Activated CD4-positive, alpha-beta T cell treated with anti-CD3 and anti-CD28 coated beads for 1 hour (primary cell): ENCODE data around the gene IRS2.

Experiments
- DNase-seq: peaks from one replicate; pipeline ENCODE4 v3.0.0-alpha.2; 2020

The IRS2 gene

GRCh38 chr13:109795011-109795410 is 8.6 kb upstream of the IRS2 start:
- no peak for DNase-seq

DNA sequence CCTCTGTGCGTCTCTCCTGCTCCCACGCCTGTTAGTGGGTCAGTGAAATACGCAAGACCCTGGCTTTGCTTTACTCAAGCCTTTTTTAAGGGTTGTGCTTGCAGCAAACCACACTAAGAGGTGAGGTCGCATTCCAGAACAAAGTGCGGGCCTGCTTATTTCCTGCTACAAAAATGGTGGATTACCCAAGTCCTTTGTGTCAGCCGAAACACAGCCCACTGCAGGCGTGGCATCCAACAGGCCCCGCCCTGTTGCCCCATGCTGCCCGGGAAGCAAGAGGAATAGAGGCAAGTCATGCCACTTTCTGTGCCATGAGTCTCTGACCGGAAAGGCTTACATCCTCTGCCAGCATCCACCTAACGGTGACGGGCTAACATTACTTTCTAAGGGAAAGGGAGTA is 7.7 kb upstream of the IRS2 start:
- no peak for DNase-seq

DNA sequence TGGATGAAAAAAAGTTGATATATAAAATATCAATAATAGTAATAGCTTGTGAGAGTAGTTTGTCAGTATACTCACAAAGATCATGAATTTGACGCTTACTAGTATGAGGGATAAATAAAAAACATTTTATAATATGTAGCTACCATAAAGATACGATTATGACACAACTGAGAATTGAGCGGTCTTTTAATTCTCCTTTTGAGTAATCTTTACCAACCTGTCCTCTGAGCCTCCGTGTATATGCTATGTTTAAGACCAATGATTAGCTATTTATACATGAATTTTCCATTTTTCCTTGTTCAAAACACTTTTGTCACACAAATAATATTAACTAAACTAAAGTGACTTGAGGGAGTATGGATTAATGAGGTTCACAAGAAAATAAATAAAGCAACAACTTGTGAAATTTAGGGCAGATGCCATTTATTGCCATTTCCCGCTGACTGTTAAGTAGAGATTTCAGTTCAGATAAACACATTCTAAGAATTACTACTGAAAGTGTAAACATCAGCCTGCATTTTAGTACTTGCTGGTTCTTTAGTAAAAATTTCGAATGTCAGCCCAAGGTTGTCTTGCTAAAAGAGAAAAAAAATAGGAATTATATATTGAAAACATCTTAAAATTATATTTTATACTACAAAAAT is 6.2 kb upstream of the IRS2 start:
- no peak for DNase-seq

DNA sequence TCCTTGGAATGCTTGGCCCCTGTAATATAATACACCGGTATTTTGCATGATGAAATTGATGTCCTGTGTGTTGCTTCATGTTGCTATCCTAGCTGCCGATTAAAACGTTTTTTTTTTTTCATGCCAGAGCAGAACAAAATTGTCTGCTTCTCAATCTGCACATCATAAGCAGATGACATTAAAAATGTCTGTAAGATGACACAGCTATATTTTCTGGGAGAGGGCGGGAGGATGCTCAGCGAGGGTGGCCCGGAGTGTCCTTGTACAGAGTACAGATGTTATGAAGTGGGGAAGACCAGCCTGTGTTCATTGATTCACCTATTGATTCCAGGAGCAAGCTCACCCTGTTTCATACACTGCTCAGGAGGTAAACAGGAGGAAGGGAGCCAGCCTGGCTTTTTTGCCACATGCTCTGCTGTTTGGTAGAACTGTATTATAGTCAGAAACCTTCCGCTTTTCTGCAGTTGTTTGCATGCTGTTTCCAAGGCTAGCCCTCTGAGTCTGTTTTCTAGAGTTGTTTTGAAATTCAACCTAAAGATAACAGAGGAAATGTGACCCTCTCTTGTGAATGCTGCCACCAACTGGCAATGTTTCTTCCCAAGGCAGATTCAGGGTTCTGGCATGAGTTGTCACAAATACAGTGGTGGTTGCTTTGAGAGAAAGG is 4.7 kb upstream of the IRS2 start:
- no peak for DNase-seq

- DNase-seq: no peak
Measured at GRCh38 chr13:109790086-109790485, 3.7 kb upstream of the IRS2 start.

DNA sequence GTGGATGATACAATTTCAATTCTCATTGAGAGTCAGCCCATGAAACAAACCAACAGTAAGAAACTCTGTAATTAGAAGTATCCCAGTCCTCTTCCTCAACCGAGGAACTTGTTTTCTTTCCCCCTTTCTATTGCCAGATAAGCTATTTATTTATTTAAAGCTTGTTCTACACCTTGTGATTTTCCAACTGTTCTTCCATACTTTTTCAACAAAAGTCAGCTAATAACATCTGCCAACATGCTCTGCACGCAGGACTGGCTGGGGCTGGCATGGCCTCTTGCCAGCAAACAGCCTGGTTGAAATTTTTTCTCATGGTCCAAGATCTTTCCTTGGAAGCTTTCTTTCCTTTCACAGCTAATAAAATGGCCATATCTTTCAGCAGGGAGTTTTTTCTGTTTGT is 2.9 kb upstream of the IRS2 start:
- DNase-seq: no peak

GRCh38 chr13:109788372-109789111 is 2.2 kb upstream of the IRS2 start:
- no peak for DNase-seq

- no peak for DNase-seq
Measured at GRCh38 chr13:109787135-109787954, 962 bp upstream of the IRS2 start.

GRCh38 chr13:109785892-109786450 is 412 bp downstream of the IRS2 start:
- no peak for DNase-seq

- DNase-seq: no peak
Measured at GRCh38 chr13:109785141-109785891, 1.1 kb downstream of the IRS2 start.

GRCh38 chr13:109784590-109785140 is 1.7 kb downstream of the IRS2 start:
- no peak for DNase-seq

DNA sequence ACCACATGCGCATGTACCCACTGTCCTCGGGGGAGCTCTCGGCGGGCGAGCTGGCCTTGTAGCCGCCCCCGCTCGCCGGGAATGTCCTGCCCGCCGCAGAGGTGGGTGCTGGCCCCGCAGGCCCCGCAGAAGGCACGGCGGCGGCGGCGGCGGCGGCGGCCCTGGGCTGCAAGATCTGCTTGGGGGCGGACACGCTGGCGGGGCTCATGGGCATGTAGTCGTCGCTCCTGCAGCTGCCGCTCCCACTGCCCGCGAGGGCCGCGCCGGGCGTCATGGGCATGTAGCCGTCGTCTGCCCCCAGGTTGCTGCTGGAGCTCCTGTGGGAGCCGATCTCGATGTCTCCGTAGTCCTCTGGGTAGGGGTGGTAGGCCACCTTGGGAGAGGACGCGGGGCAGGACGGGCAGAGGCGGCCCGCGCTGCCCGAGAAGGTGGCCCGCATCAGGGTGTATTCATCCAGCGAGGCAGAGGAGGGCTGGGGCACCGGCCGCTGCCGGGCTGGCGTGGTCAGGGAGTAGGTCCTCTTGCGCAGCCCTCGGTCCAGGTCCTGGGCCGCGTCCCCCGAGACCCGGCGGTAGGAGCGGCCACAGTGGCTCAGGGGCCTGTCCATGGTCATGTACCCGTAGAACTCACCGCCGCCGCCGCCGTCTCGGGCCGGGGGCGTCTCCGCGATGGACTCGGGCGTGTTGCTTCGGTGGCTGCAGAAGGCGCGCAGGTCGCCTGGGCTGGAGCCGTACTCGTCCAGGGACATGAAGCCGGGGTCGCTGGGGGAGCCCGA is 2.4 kb downstream of the IRS2 start:
- DNase-seq: no peak

- DNase-seq: no peak
Measured at GRCh38 chr13:109783447-109783814, 3.0 kb downstream of the IRS2 start.

DNA sequence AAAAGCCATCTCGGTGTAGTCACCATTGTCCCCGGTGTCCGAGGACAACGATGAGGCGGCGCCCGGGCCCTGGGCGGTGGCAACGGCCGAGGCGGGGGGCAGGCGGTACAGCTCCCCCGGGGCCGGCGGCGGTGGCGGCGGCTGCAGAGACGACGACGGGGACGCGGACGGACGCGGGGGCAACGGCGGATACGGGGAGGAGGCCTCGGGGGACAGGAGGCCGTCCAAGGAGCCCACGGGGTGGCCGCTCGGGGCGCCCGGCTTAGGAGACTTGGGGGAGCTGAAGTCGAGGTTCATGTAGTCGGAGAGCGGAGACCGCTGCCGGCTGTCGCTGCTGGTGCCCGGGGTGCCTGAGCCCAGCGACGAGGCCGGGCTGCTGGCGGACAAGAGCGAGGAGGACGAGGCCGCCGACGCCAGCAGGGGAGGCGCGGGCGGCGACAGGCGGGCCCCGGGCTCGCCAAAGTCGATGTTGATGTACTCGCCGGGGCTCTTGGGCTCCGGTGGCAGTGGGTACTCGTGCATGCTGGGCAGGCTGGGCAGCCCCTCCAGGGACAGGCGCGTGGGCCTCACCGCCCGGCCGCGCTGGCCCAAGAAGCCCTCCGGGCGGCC is 3.5 kb downstream of the IRS2 start:
- no peak for DNase-seq

DNA sequence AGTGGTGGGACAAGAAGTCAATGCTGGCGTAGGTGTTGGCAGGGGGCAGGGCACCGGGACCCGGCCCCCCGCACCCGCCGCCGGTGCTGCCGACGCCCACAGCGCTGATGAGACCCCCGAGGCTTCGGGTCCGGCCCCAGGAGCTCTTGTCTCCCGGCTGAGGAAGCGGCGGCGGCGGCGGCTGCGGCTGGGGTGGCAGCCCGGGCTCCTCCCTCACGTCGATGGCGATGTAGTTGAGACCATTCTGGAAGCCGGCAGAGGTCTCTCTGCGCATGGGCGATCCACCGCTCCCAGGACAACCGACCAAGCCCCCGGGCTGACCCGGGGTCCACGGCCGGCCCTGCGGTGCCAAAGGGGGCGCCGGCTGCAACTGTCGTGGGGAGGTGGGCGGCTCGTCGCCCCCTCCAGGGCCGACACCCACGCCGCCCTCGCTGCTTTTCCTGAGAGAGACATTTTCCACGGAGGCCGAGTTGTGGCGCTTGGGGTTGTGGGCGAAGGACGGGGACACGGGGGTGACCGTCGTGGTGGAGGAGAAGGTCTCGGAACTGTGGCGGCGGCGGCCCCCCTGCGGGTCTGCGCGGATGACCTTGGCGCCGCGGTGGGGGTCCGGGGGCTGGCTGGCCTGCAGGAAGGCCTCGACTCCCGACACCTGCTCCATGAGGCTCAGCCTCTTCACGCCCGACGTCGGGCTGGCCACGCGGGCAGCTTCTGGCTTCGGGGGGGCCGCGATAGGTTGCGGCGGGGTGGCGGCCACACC is 4.1 kb downstream of the IRS2 start:
- DNase-seq: no peak

DNA sequence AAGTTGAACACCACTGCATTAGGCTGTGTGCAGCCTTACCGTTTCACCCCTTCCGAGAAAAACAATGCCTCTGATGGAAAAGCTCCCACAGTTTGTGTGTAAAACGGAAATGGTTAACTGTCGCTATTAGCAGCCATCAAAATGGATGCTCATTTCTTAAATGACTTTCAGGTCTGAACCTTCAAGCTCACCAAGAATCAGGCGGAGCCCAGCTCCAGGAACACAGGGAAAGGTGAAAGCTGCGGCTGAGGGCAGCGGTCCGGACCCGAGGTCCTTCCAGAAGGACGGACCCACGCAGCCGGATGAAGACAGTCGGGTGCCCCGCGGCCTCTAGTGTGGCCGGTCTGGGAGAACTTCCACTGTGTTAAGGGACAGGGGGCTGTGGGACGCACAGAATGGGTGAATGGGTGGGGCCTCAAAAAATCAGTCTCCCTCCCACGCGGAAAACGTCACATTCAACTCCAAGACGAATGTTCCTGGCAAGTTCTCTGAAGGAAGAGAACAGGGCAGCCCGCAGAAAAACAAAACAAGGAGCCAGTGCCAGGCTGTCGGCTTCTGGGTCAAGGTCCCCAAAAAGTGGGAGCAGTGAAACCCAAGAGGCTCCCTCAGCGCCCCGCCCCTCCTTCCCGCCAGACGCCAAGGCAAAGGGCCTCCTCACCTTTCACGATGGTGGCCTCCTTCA is 4.9 kb downstream of the IRS2 start:
- no peak for DNase-seq

DNA sequence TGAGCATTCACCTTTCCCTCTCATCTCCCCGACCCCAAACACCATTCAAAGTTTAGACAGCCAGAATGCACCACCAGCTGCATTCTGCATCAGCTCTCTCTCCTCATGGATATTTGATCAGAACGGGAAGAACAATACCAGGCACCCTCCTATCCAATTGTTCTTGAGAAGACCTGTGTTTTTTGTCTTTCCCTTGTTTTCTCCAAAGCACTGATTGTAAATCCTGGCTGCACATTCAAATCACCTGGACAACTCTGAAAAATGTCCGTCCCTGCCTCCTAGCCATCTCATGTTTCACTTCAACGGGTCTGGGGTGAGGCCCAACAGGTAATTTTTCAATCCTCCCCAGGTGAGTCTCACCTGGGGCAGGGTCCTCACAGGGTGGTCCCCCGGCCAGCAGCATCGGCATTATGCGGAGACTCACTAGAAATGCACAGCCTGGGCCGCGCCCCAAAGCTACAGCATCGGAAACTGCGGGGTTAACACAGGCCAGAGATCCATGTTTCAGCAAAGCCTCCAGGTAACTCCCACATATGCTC is 5.5 kb downstream of the IRS2 start:
- DNase-seq: no peak

GRCh38 chr13:109779876-109780510 is 6.4 kb downstream of the IRS2 start:
- DNase-seq: no peak

- no peak for DNase-seq
Measured at GRCh38 chr13:109779074-109779473, 7.3 kb downstream of the IRS2 start.
